ENCODE measurements around the gene MUC12.
A peak's percentile ranks its signal among the peaks of the same experiment; 100 is the strongest.
"Not testable (repeated sequence)": the region's sequence is repeated elsewhere in the genome, so short reads cannot be mapped to it uniquely, and the experiment has no call there.

The MUC12 gene

GRCh38 chr7:100984241-100984918, 15.0 kb downstream of the MUC12 start:
- H3K4me3 ChIP-seq (ENCODE audit: low read depth, low read length): not testable (repeated sequence)

GRCh38 chr7:100985033-100985797, 15.8 kb downstream of the MUC12 start:
- not testable (repeated sequence) for H3K4me3 ChIP-seq (ENCODE audit: low read depth, low read length)

GRCh38 chr7:100991631-100992030, 22.3 kb downstream of the MUC12 start:
- H3K4me3 ChIP-seq (ENCODE audit: low read depth, low read length): no peak overlapping the region

- not testable (repeated sequence) for H3K4me3 ChIP-seq (ENCODE audit: low read depth, low read length)
Observed at GRCh38 chr7:100992280-100992679, 22.9 kb downstream of the MUC12 start.

GRCh38 chr7:100994671-100995070, 25.3 kb downstream of the MUC12 start:
- not testable (repeated sequence) for H3K4me3 ChIP-seq (ENCODE audit: low read depth, low read length)

GRCh38 chr7:100998530-100998929, 29.2 kb downstream of the MUC12 start:
- not testable (repeated sequence) for H3K4me3 ChIP-seq (ENCODE audit: low read depth, low read length)

GRCh38 chr7:100999334-100999733, 30.0 kb downstream of the MUC12 start:
- H3K4me3 ChIP-seq (ENCODE audit: low read depth, low read length): not testable (repeated sequence)

- not testable (repeated sequence) for H3K4me3 ChIP-seq (ENCODE audit: low read depth, low read length)
Observed at GRCh38 chr7:101000025-101000424, 30.7 kb downstream of the MUC12 start.

GRCh38 chr7:101002333-101002732, 33.0 kb downstream of the MUC12 start:
- not testable (repeated sequence) for H3K4me3 ChIP-seq (ENCODE audit: low read depth, low read length)

- not testable (repeated sequence) for H3K4me3 ChIP-seq (ENCODE audit: low read depth, low read length)
Observed at GRCh38 chr7:101007361-101007760, 38.0 kb downstream of the MUC12 start.

- no peak overlapping the region for H3K4me3 ChIP-seq (ENCODE audit: low read depth, low read length)
Observed at GRCh38 chr7:101009629-101010028, 40.3 kb downstream of the MUC12 start.

GRCh38 chr7:101012931-101013330, 43.6 kb downstream of the MUC12 start:
- no peak overlapping the region for H3K4me3 ChIP-seq (ENCODE audit: low read depth, low read length)

- H3K4me3 ChIP-seq (ENCODE audit: low read depth, low read length): no peak overlapping the region
Observed at GRCh38 chr7:101015626-101016025, 46.3 kb downstream of the MUC12 start.

GRCh38 chr7:101017064-101017777, 47.9 kb downstream of the MUC12 start:
- peak overlapping the region; percentile 61 for H3K4me3 ChIP-seq (ENCODE audit: low read depth, low read length)

GRCh38 chr7:101018271-101019167, 49.2 kb downstream of the MUC12 start:
- H3K4me3 ChIP-seq (ENCODE audit: low read depth, low read length): no peak overlapping the region

GRCh38 chr7:101020444-101020843, 51.1 kb downstream of the MUC12 start:
- no peak overlapping the region for H3K4me3 ChIP-seq (ENCODE audit: low read depth, low read length)

GRCh38 chr7:101021703-101022102, 52.3 kb downstream of the MUC12 start:
- H3K4me3 ChIP-seq (ENCODE audit: low read depth, low read length): no peak overlapping the region

- H3K4me3 ChIP-seq (ENCODE audit: low read depth, low read length): no peak overlapping the region
Observed at GRCh38 chr7:101023839-101024238, 54.5 kb downstream of the MUC12 start.

GRCh38 chr7:101031082-101031481, 61.7 kb downstream of the MUC12 start:
- H3K4me3 ChIP-seq (ENCODE audit: low read depth, low read length): no peak overlapping the region

GRCh38 chr7:101035941-101036340, 66.6 kb downstream of the MUC12 start:
- no peak overlapping the region for H3K4me3 ChIP-seq (ENCODE audit: low read depth, low read length)

- H3K4me3 ChIP-seq (ENCODE audit: low read depth, low read length): not testable (repeated sequence)
Observed at GRCh38 chr7:101041283-101041682, 71.9 kb downstream of the MUC12 start.

Data from iPS-11a (cell line).